Panc1 (cell line): ENCODE results near the gene TEDDM1. TPM values are rescaled to one million over a fixed set of nuclear protein-coding genes. Genes with fewer than 3 reads are reported as not detected.

Experiments
- ATAC-seq: fragments of 200-7000 bp; cut with Tn5 transposase; 2 replicates; pipeline ENCODE4 v1.9.1; 2020; ENCODE audit warnings: mild to moderate bottlenecking, moderate library complexity
- BruUV-seq: library from RNA; stranded (reverse); fragments of 400-500 nt; replicated peaks from 2 replicates; lab custom pipeline; 2021; lab: Mats Ljungman, UMichigan
- CTCF ChIA-PET: fragments of 300-600 bp; sonication (Branson Sonifier 250); formaldehyde crosslinking; loops from one replicate; lab custom pipeline; 2022; ENCODE audit warnings: antibody characterized with exemption; lab: Charles Lee
- POLR2A ChIA-PET: fragments of 300-600 bp; sonication (Branson Sonifier 250); formaldehyde crosslinking; loops from one replicate; lab custom pipeline; 2022; ENCODE audit warnings: antibody characterized with exemption; lab: Charles Lee
- DNase-seq: peaks from one replicate; pipeline ENCODE4 v3.0.0-alpha.2; 2010; ENCODE audit warnings: low read depth, low spot score
- H3K27ac ChIP-seq: 2 replicates; pipeline ENCODE4 v1.5.1; 2011; ENCODE audit warnings: mild to moderate bottlenecking, low read length, inconsistent platforms
- H3K27me3 ChIP-seq: fragments of 200-500 bp; sonication (Bioruptor generic); 2 replicates; pipeline ENCODE4 v1.6.0; 2014; ENCODE audit warnings: low read length, inconsistent platforms; ENCODE audit not compliant: control insufficient read depth, insufficient read depth
- H3K36me3 ChIP-seq: fragments of 200-500 bp; sonication (Bioruptor generic); 2 replicates; pipeline ENCODE4 v1.5.1; 2014; ENCODE audit warnings: inconsistent platforms, mild to moderate bottlenecking, low read length, moderate library complexity; ENCODE audit not compliant: control insufficient read depth, insufficient read depth
- H3K4me1 ChIP-seq: 2 replicates; pipeline ENCODE4 v1.5.1; 2011; ENCODE audit warnings: inconsistent platforms, mild to moderate bottlenecking, low read length, moderate library complexity; ENCODE audit not compliant: control insufficient read depth, insufficient read depth
- H3K4me3 ChIP-seq, 2 experiments: 2 replicates each; pipeline ENCODE4 v1.5.1; 2011 to 2012; ENCODE audit warnings: low read depth in 2 of 2, low read length in 2 of 2, mild to moderate bottlenecking in 2 of 2, inconsistent platforms in 1 of 2, moderate library complexity in 1 of 2
- H3K9me3 ChIP-seq: fragments of 200-500 bp; sonication (Bioruptor generic); 2 replicates; pipeline ENCODE4 v1.5.1; 2014; ENCODE audit warnings: low read depth, mild to moderate bottlenecking, inconsistent platforms, low read length, moderate library complexity; ENCODE audit not compliant: control insufficient read depth, insufficient read depth
- CTCF ChIP-seq: fragments of 450-650 bp; IDR thresholded peaks from 2 replicates; pipeline ENCODE4 v1.5.1; 2017; ENCODE audit warnings: mild to moderate bottlenecking
- POLR2AphosphoS5 ChIP-seq: IDR thresholded peaks from 2 replicates; pipeline ENCODE4 v1.6.1; 2012; ENCODE audit warnings: mild to moderate bottlenecking, low read depth, low read length, moderate library complexity
- REST ChIP-seq, 2 experiments: IDR thresholded peaks; 2 replicates each; pipeline ENCODE4 v1.6.1; 2011 to 2012; ENCODE audit warnings: low read depth in 2 of 2, control low read depth in 1 of 2, low read length in 1 of 2, mild to moderate bottlenecking in 1 of 2, moderate library complexity in 1 of 2; ENCODE audit not compliant: insufficient read depth in 1 of 2
- SIN3A ChIP-seq: IDR thresholded peaks from 2 replicates; pipeline ENCODE4 v1.6.1; 2012; ENCODE audit warnings: low read depth, mild to moderate bottlenecking, low read length, moderate library complexity, borderline replicate concordance; ENCODE audit not compliant: insufficient read depth
- TCF7L2 ChIP-seq: IDR thresholded peaks from 2 replicates; pipeline ENCODE4 v1.6.1; 2011; ENCODE audit warnings: mild to moderate bottlenecking, low read depth, low read length, inconsistent platforms
- in situ Hi-C: cut with HindIII; loops from 2 replicates; pipeline ENCODE4 v1.10.0; 2016; ENCODE audit warnings: low sequenced_read_pairs, low pct_unique_long_range_greater_than_20kb
- intact Hi-C: fragments of 100-400 bp; cut with micrococcal nuclease; formaldehyde crosslinking; loops from one replicate; pipeline ENCODE4 v1.10.0; 2022; ENCODE audit not compliant: unreplicated experiment
- total RNA-seq: library from RNA; stranded (reverse); gene quantifications from one replicate; pipeline ENCODE4 v1.2.1, GENCODE V29; 2021; ENCODE audit not compliant: unreplicated experiment

Gene TEDDM1
- total RNA-seq, 1 experiment from 2014 or later: not detected

GRCh38 chr1:182383037-182383661 is 17.3 kb downstream of the TEDDM1 start:
- no peak for ATAC-seq
- Histone ChIP-seq H3K27me3 (no peaks in the 10 kb centered on the region), H3K9me3 (no peaks in the 10 kb centered on the region), H3K4me3 (no peak overlapping the region), H3K4me1 (no peaks in the 10 kb centered on the region), H3K27ac (no peak overlapping the region), H3K36me3 (peaks cover 4% of the 10 kb centered on the region)
- intact Hi-C loops (no loop called here), in situ Hi-C loops (no loop called here)
- no peak for DNase-seq
- ChIA-PET POLR2A (no interaction called here), CTCF (no interaction called here)
- BruUV-seq: TSS peak; percentile 58
- TF ChIP-seq TCF7L2 (no peak), CTCF (no peak), POLR2AphosphoS5 (no peak), REST (IDR thresholded peaks at IDR 0.05; ENCODE audit: insufficient read depth in 1 of 2, low read depth in 2 of 2, low read length in 1 of 2) (no peak), SIN3A (no peak)

- POLR2A ChIA-PET: no interaction called here
- BruUV-seq: no TSS peak
- in situ Hi-C loops: no loop called here
- TF ChIP-seq POLR2AphosphoS5: no peak
- TF ChIP-seq TCF7L2: no peak
- no peak for TF ChIP-seq REST (IDR thresholded peaks at IDR 0.05; ENCODE audit: insufficient read depth in 1 of 2, low read depth in 2 of 2, low read length in 1 of 2)
- no peak for TF ChIP-seq SIN3A
- no peak for TF ChIP-seq CTCF
- intact Hi-C loops: no loop called here
- Histone ChIP-seq H3K27me3 (no peaks in the 10 kb centered on the region), H3K9me3 (no peaks in the 10 kb centered on the region), H3K36me3 (no peaks in the 10 kb centered on the region; the same call in 1 of the 2 replicates), H3K27ac (no peak overlapping the region), H3K4me3 (no peak overlapping the region), H3K4me1 (no peaks in the 10 kb centered on the region)
- CTCF ChIA-PET: no interaction called here
- ATAC-seq (no peak), DNase-seq (no peak)
Measured at GRCh38 chr1:182381962-182382819, 18.3 kb downstream of the TEDDM1 start.
